MCF 10A (cell line): Measurements from ENCODE around the gene PAMR1. TPM values are rescaled to one million over a fixed set of nuclear protein-coding genes. Genes with fewer than 3 reads are reported as not detected.
A peak's percentile ranks its signal among the peaks of the same experiment; 100 is the strongest.

Experiments used
- BruUV-seq: library from RNA; stranded (reverse); fragments of 400-500 nt; replicated peaks from 2 replicates; lab custom pipeline; 2021; lab: Mats Ljungman, UMichigan
- CTCF ChIA-PET: fragments of 300-600 bp; sonication (Branson Sonifier 250); formaldehyde crosslinking; extraction: SDS; loops from one replicate; lab custom pipeline; 2021; ENCODE audit warnings: antibody characterized with exemption, inconsistent platforms; lab: Yijun Ruan, JAX
- POLR2A ChIA-PET: fragments of 300-600, 350-650 bp; sonication (Branson Sonifier 250); formaldehyde crosslinking; extraction: SDS; loops from one replicate; lab custom pipeline; 2020; ENCODE audit warnings: antibody characterized with exemption, inconsistent platforms; lab: Yijun Ruan, JAX
- DNase-seq: peaks from one replicate; pipeline ENCODE4 v3.0.0-alpha.2; 2018; ENCODE audit not compliant: unreplicated experiment
- H3K27ac Mint-ChIP-seq: one replicate; pipeline ENCODE4 v1.8.0; 2022; ENCODE audit warnings: mild to moderate bottlenecking, low read depth, mixed read lengths; ENCODE audit not compliant: unreplicated experiment
- H3K27me3 Mint-ChIP-seq: one replicate; pipeline ENCODE4 v1.8.0; 2022; ENCODE audit warnings: mixed read lengths; ENCODE audit not compliant: insufficient read depth, unreplicated experiment
- H3K36me3 Mint-ChIP-seq: one replicate; pipeline ENCODE4 v1.8.0; 2022; ENCODE audit warnings: mild to moderate bottlenecking, moderate library complexity, mixed read lengths; ENCODE audit not compliant: insufficient read depth, unreplicated experiment
- H3K4me1 Mint-ChIP-seq: one replicate; pipeline ENCODE4 v1.8.0; 2022; ENCODE audit warnings: mixed read lengths; ENCODE audit not compliant: insufficient read depth, unreplicated experiment
- H3K4me3 Mint-ChIP-seq: one replicate; pipeline ENCODE4 v1.8.0; 2022; ENCODE audit warnings: mild to moderate bottlenecking, moderate library complexity, mixed read lengths; ENCODE audit not compliant: unreplicated experiment
- H3K9me3 Mint-ChIP-seq: one replicate; pipeline ENCODE4 v1.8.0; 2022; ENCODE audit warnings: mixed read lengths; ENCODE audit not compliant: unreplicated experiment
- intact Hi-C: fragments of 100-400 bp; cut with micrococcal nuclease; formaldehyde crosslinking; loops from 2 replicates; pipeline ENCODE4 v1.14.1; 2022
- total RNA-seq: library from RNA; stranded (reverse); gene quantifications from 2 replicates; pipeline ENCODE4 v1.2.3, GENCODE V29; 2022
- TF ChIP-seq, protein P1 (sequence below): fragments of 200-600 bp; IDR thresholded peaks from one replicate; pipeline ENCODE4 v1.8.0; 2022; ENCODE audit warnings: antibody characterized with exemption, mild to moderate bottlenecking; ENCODE audit not compliant: unreplicated experiment

Gene PAMR1
- total RNA-seq, 1 experiment from 2014 or later, result 0.51 TPM

DNA sequence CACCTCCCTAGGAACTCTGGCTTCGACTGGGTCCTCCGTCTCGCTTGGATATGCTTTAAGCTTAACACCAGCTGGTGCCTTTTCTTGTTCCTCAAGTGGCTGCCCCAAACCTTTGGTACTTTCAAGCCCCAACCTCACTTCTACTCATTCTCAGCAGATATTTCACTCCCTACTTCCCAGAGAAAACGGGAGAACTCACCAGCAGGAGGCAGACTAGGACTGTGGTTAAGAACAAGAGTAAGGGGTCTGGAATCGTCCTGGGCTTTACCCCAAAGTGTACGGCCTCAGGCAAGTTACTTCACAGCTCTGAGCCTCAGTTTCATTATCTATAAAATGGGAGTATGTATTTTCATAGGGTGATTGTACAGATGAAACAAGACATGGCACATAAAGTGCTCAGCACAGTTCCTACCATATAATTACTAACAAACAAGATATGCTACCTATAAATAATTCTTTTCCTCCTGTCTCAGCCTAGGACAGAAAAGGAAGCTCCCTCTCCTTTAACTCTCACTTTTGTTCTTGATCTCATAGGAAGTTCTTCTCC is 37.8 kb downstream of the PAMR1 start:
- Mint-ChIP-seq H3K27ac (no peak overlapping the region), H3K9me3 (peaks cover 12% of the 10 kb centered on the region), H3K36me3 (no peaks in the 10 kb centered on the region), H3K4me3 (no peak overlapping the region), H3K27me3 (peaks cover 10% of the 10 kb centered on the region), H3K4me1 (peaks cover 17% of the 10 kb centered on the region)
- no TSS peak for BruUV-seq
- TF ChIP-seq, protein P1, sequence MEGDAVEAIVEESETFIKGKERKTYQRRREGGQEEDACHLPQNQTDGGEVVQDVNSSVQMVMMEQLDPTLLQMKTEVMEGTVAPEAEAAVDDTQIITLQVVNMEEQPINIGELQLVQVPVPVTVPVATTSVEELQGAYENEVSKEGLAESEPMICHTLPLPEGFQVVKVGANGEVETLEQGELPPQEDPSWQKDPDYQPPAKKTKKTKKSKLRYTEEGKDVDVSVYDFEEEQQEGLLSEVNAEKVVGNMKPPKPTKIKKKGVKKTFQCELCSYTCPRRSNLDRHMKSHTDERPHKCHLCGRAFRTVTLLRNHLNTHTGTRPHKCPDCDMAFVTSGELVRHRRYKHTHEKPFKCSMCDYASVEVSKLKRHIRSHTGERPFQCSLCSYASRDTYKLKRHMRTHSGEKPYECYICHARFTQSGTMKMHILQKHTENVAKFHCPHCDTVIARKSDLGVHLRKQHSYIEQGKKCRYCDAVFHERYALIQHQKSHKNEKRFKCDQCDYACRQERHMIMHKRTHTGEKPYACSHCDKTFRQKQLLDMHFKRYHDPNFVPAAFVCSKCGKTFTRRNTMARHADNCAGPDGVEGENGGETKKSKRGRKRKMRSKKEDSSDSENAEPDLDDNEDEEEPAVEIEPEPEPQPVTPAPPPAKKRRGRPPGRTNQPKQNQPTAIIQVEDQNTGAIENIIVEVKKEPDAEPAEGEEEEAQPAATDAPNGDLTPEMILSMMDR, result peak; percentile 36
- DNase-seq, result peak; percentile 43
- CTCF ChIA-PET, result interaction anchor here (0.6 to 6.2 kb wide), 41 partner anchors 9 to 1624 kb away, joined by 3 to 78 read pairs (median 3); no protein-coding TSS in a partner anchor
- POLR2A ChIA-PET, result interaction anchor here (0.7 to 1.2 kb wide), 3 partner anchors 13 to 547 kb away, joined by 3 read pairs; no protein-coding TSS in a partner anchor
- intact Hi-C loops, result loop anchor here (1.0 to 10.0 kb wide), 5 partner anchors 60 to 780 kb away; partner anchors contain the start of gene FJX1

- TF ChIP-seq, protein P1, result no peak
- POLR2A ChIA-PET, result no interaction called here
- peaks cover 10% of the 10 kb centered on the region for H3K27me3 Mint-ChIP-seq
- H3K9me3 Mint-ChIP-seq, result peaks cover 15% of the 10 kb centered on the region
- no TSS peak for BruUV-seq
- DNase-seq, result no peak
- H3K27ac Mint-ChIP-seq, result no peak overlapping the region
- H3K4me1 Mint-ChIP-seq, result peaks cover 17% of the 10 kb centered on the region
- intact Hi-C loops, result loop anchor here (1.0 to 10.0 kb wide), 5 partner anchors 60 to 780 kb away; partner anchors contain the start of gene FJX1
- no peak overlapping the region for H3K4me3 Mint-ChIP-seq
- no peaks in the 10 kb centered on the region for H3K36me3 Mint-ChIP-seq
- CTCF ChIA-PET, result interaction anchor here (0.6 to 6.2 kb wide), 27 partner anchors 9 to 981 kb away, joined by 3 to 78 read pairs (median 4); no protein-coding TSS in a partner anchor
Measured at GRCh38 chr11:35486934-35487333, 38.5 kb downstream of the PAMR1 start.

DNA sequence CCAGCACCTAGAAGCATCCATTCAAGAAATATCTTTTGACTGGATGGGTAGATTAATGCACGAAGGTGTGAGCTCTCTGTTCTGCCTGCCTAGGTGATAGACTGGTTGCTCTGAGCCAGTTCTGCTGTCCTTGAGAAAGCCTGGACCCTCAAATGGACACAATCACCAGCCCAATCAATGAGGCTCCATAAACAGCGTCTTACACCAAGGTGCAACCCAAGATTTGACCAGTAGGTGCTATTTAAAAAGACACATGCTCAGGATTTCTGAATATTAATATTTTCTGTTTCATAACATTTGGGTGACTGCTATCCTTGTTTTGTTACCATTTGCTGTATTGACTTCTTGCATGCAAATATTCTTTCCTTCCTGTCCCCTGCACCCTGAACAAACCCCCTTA is 39.0 kb downstream of the PAMR1 start:
- CTCF ChIA-PET, result interaction anchor here (0.5 to 6.2 kb wide), 17 partner anchors 8 to 1551 kb away, joined by 3 to 78 read pairs (median 4); no protein-coding TSS in a partner anchor
- peaks cover 17% of the 10 kb centered on the region for H3K4me1 Mint-ChIP-seq
- intact Hi-C loops, result loop anchor here (5.0 to 10.0 kb wide), 4 partner anchors 59 to 781 kb away; partner anchors contain the start of gene FJX1
- TF ChIP-seq, protein P1, result no peak
- peak; percentile 3 for DNase-seq
- POLR2A ChIA-PET, result no interaction called here
- H3K4me3 Mint-ChIP-seq, result no peak overlapping the region
- peaks cover 10% of the 10 kb centered on the region for H3K27me3 Mint-ChIP-seq
- no peaks in the 10 kb centered on the region for H3K36me3 Mint-ChIP-seq
- peaks cover 15% of the 10 kb centered on the region for H3K9me3 Mint-ChIP-seq
- no peak overlapping the region for H3K27ac Mint-ChIP-seq
- no TSS peak for BruUV-seq

- ChIA-PET POLR2A (interaction anchor here (0.6 to 0.9 kb wide), 2 partner anchors 11 to 803 kb away, joined by 3 to 4 read pairs; no protein-coding TSS in a partner anchor), CTCF (interaction anchor here (0.5 to 6.2 kb wide), 41 partner anchors 9 to 1550 kb away, joined by 3 to 78 read pairs (median 4); no protein-coding TSS in a partner anchor)
- Mint-ChIP-seq H3K9me3 (peaks cover 15% of the 10 kb centered on the region), H3K27me3 (peaks cover 10% of the 10 kb centered on the region), H3K4me1 (peaks cover 17% of the 10 kb centered on the region), H3K36me3 (no peaks in the 10 kb centered on the region), H3K27ac (no peak overlapping the region), H3K4me3 (no peak overlapping the region)
- intact Hi-C loops, result loop anchor here (1.0 to 10.0 kb wide), 6 partner anchors 21 to 782 kb away; partner anchors contain the start of gene FJX1
- no TSS peak for BruUV-seq
- TF ChIP-seq, protein P1, result peak; percentile 92
- DNase-seq, result peak; percentile 80
Measured at GRCh38 chr11:35485656-35486322, 39.6 kb downstream of the PAMR1 start.
